GM08714 (cell line): Measurements from ENCODE around the gene CLIC4.
"Not testable (repeated sequence)": the region's sequence is repeated elsewhere in the genome, so short reads cannot be mapped to it uniquely, and the experiment has no call there.

Experiments used
- H3K4me3 ChIP-seq: fragments of 200-500 bp; sonication (Bioruptor generic); 2 replicates; pipeline ENCODE4 v1.5.1; 2014; ENCODE audit warnings: mild to moderate bottlenecking, low read length, inconsistent platforms
- ZNF274 ChIP-seq: IDR thresholded peaks from 2 replicates; pipeline ENCODE4 v1.6.1; 2012; ENCODE audit warnings: mild to moderate bottlenecking, low read depth, low read length

The CLIC4 gene

DNA sequence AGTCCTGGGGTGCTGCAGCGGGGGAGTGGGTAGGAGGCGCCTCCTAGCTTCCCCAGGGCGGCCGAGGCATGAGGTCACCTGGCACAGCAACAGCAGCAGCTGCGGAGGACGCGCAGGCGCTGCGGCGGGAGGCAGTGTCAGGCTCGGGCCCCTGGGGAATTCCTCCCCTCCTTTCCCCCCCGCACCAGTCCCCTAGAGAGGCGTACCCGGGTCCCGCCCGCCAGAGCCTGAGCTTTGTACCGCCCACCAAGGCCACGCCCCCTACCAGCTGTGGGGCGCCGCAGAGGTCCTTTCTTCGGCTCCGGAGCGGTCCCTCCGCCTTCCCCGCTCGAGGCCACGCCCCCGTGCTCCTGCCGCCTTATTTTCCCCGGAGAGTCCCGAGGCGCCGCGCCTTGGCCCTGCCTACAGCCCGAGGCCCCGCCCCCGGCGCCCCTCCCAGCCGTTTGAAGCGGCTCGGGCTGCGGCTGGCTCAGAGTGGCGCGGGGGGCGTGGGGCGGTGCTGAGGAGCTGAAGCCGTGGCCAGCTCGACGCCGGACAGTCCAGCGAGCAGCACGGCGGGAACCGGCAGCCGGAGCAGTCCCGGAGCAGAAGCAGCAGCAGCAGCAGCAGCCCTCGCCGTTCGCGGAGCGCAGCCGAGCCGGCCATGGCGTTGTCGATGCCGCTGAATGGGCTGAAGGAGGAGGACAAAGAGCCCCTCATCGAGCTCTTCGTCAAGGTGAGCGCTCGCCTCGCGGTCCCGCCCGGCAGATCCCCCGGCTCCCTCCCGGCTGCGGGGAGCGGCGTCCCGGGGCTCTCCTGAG, at the start of gene CLIC4:
Gene CLIC4 (plus strand): TSS at position 537 of the 800 bp plus-strand sequence. CDS start 107 bp downstream, at position 644.
- peak within 1 kb of the TSS; percentile 98 for H3K4me3 ChIP-seq
- no peak for TF ChIP-seq ZNF274

DNA sequence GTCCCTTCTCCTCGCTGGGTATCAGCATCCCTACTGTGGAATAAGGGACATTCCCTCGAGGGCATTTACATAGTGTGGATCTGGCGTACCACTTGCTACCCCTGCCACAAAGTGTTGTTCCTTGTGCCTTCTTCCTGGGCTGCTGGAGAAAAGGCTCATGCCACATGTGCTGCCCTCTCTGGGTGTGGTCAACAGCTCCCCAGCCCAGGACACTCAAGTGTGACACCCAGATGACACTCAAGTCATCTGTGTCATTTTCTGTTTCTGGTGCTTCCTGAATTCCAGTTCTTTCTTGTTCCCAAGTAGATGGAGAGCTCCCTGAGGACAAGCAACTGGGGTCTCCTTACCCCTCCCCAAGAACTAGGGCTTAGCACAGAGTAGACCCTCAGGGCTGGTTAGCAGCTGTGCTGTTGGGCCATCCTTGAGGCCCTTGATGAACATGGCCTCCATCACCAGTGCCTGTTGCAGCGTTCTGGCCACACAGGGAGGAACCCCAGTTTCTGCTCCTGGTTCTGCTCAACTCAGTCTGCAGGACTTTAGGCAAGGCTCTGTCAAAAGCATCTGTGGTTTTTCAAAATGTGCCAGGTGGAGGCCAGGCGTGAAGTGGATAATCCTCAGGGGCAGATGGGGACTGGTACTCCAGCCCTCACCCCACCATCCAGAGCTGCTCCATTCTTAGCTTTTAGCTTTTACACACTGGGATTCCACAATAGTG, 49.0 kb upstream of the CLIC4 start:
- H3K4me3 ChIP-seq: no peak overlapping the region

DNA sequence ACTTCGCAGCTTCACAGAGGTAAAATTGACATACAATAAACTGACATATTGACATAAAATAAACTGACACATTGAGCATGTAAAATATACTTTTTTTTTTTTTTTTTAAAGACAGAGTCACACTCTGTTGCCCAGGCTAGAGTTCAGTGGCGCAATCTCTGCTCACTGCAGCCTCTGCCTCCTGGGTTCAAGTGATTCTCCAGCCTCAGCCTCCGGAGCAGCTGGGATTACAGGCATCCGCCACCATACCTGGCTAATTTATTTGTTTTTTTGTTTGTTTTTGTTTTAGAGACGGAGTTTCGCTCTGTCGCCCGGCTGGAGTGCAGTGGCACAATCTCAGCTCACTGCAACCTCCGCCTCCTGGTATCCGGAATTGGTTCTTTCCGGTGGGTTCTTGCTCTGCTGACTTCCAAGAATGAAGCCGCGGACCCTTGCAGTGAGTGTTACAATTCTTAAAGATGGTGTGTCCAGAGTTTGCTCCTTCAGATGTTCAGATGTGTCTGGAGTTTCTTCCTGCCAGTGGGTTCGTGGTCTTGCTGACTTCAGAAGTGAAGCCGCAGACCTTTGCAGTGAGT, 48.4 kb upstream of the CLIC4 start:
- no peak overlapping the region for H3K4me3 ChIP-seq
- TF ChIP-seq ZNF274: no peak

More for the DNA sequence above, 49.0 kb upstream of the CLIC4 start:
- no peak for TF ChIP-seq ZNF274

DNA sequence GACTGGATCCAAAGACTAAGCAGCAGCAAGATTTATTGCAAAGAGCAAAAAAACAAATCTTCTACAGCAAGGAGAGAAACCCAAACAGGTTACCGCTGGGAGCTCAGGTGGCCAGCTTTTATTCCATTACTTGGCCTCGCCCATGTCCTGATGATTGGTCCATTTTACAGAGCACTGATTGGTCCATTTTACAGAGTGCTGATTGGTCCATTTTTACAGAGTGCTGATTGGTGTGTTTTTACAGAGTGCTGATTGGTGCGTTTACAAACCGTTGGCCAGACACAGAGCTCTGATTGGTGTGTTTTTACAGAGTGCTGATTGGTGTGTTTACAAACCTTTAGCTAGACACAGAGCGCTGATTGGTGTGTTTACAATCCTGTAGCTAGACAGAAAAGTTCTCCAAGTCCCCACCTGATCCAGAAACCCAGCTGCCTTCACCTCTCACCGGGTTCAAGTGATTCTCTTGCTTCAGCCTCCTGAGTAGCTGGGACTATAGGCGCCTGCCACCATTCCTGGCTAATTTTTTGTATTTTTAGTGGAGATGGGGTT, 47.7 kb upstream of the CLIC4 start:
- H3K4me3 ChIP-seq: not testable (repeated sequence)

DNA sequence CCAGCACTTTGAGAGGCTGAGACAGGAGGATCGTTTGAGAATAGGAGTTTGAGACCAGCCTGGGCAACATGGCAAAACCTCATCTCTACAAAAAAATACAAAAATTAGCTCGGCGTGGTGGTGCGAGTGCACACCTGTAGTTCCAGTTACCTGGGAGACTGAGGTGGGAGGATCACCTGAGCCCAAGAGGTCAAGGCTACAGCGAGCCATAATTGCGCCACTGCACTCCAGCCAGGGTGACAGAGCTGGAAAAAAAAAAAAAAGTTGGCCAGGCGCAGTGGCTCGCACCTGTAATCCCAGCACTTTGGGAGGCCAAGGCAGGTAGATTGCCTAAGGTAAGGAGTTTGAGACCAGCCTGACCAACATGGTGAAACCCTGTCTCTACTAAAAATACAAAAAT, 46.9 kb upstream of the CLIC4 start:
- H3K4me3 ChIP-seq: not testable (repeated sequence)

DNA sequence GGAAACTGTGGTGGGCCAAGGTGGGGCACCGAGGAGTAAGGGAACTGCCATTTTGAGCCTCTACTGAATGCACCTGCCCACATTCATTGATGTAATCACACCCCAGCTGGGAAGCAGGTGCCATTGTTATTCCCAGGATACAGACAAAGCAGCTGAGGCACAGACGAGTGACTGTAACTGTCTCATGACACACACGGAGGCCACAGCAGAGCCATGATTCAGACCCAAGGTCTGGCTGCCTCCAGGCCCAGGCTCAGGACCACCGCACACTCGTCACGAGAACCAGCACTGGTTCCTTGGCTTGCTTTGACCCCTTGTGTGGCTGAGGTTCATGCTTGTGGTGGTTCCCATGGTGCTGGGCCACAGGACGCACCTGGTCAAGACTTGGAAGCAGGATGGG, 45.6 kb upstream of the CLIC4 start:
- H3K4me3 ChIP-seq: no peak overlapping the region
- TF ChIP-seq ZNF274: no peak

DNA sequence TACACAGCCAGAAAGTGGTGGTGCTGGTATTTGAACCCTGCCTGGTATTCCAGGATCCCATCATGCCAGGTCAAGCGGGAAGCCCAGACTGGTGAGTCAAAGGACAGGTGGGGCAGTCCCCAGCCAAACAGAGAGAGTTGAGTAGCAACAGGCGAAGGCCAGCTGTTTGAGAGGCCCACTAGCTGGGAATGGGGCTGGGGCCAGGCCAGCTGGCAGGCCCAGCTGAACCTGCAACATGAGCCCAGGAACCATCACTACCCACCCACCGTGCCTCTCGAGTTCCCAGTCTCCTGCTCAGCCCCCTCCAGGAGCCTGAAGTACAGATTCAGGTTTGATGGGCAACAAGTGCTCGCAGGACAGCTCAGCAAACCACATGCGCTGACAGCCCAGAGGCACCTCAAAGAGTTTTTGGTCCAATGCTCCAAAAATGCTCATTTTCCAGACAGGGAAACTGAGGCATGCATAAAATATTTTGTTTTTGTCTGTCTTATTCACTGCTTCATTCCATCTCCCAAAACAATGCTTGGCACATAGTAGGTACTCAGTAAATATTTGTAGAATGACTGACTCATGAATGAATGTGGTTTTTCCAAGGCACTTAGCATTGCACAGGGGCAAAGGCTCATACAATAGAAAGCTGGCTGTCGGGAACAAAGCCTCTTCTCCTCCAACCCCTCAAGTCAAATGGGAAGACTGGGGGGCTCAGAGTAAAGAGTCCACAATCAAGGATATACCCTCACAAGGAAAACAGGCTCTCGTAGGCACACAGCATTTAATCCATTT, 42.5 kb upstream of the CLIC4 start:
- H3K4me3 ChIP-seq: no peak overlapping the region
- TF ChIP-seq ZNF274: no peak

DNA sequence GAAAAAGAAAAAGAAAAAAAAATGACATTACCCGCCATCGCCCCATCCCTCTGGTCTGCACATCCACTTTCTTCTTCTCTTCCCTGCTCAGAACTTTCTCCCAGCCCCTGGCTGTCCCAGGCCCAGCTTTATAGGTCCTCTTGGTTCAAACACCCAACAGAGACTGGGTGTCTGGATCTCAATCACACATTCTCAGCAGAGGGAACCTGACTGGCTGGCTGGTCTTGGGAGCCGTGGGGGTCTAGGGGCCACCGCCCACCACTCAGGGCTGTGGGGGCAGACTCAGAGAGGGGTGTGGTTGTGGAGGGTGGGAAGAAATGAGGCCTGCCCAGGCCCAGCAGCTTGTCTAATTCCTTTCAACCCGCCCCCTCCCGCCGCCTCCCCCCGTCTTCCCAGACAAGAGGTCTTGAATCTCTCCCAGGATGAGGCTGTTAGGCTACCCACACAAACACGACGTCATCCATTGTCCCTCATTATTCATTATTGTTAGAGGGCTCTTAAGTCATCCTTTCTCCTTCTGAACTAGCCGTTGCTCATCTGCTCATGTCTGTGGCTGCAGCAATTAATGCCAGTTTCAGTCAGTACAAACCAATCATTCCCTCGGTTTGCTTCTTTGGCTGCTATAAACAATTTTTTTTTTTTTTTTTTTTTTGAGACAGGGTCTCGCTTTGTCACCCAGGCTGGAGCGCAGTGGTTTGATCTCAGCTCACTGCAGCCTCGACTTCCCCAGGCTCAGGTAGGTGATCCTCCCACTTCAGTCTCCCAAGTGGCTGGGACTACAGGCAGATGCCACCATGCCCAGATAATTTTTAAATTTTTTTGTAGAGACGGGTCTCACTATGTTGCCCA, 40.6 kb upstream of the CLIC4 start:
- H3K4me3 ChIP-seq: no peak overlapping the region; the same call in 1 of the 2 replicates
- no peak for TF ChIP-seq ZNF274

DNA sequence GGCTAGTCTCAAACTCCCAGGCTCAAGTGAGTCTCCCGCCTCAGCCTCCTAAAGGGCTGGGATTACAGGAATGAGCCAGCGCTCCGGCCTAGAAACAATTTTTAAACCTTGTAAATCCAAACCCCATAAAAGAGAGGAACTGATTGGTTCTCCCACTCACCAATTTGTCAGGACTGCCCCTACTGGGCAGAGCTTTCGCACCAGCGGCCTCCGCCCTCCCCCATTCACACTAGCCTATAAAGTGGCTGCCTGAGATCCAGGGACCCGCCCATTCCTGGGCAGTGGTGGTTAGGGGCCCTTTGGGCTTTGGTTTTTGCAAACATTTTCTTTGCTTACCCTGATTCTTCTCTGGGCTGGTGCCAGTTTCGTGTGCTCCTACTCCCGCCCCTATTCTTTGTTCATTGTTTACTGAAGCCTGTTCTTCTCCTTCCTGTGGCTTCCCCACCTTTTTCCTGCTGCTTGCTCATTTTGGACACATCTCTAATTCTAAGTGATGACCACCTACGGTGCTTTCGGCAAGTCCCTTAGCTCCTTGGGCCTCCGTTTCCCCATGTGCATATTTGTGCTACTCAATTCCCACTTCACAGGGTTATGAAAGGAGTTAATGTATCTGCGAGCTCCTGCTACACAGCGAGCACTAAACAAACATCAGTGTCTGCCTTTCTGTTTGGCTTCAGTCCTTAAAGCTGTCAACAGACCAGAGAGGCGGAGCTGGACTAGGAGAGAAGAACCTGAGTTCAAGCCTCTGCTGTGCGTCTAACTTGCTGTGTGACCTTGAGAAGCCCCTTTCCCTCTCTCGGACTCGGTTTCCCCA, 39.8 kb upstream of the CLIC4 start:
- no peak overlapping the region; the same call in 1 of the 2 replicates for H3K4me3 ChIP-seq
- TF ChIP-seq ZNF274: no peak

DNA sequence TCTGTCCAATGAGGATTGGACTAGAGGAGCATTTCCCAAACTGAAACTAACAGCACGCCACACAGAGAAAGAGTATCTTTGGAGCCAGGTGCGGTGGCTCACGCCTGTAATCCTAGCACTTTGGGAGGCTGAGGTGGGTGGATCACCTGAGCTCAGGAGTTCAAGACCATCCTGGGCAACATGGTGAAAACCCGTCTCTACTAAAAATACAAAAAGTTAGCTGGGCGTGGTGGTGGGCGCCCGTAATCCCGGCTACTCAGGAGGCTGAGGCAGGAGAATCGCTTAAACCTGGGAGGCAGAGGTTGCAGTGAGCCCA, 39.2 kb upstream of the CLIC4 start:
- H3K4me3 ChIP-seq: not testable (repeated sequence)

DNA sequence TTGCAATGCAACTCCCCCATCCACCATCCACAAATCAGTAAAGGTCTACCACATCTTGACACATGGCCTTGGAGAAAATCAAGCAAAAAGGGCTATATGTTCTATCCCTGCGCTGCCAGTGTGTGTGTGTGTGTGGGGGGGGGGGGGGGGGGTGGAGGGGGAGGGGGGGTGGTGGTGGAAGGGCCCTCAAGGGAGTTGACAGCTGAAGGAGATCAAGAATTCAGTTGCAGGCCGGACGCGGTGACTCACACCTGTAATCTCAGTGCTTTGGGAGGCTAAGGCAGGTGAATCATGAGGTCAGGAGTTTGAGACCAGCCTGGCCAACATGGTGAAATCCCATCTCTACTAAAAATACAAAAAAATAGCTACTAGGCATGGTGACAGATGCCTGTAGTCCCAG, 37.6 kb upstream of the CLIC4 start:
- H3K4me3 ChIP-seq: no peak overlapping the region
- TF ChIP-seq ZNF274: no peak

DNA sequence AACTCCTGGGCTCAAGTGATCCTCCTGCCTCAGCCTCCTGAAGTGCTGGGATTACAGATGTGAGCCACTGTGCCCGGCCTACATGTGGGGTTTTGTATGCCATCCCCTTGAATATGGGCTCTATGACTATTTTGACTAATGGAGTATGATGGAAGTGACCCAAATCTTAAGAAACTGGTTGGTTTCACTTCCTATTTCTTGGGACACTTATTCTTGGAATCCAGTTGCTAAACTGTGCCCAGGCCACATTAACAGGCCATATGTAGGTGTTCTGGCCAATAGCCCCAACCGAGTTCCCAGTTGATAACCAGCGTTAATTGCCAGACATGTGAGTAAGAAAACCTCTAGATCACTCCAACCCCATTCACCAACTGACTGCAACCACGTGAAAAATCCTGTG, 36.3 kb upstream of the CLIC4 start:
- H3K4me3 ChIP-seq: no peak overlapping the region
- TF ChIP-seq ZNF274: no peak
